IMR-90 (cell line): Measurements from ENCODE around the gene MDFIC2. TPM values are rescaled to one million over a fixed set of nuclear protein-coding genes. Genes with fewer than 3 reads are reported as not detected.

Experiments
- ATAC-seq: fragments of 200-7000 bp; cut with Tn5 transposase; 2 replicates; pipeline ENCODE4 v1.9.1; 2020; ENCODE audit warnings: low read depth, mild to moderate bottlenecking, moderate library complexity
- BruUV-seq: library from RNA; stranded (reverse); fragments of 400-500 nt; replicated peaks from 2 replicates; lab custom pipeline; 2021; lab: Mats Ljungman, UMichigan
- CTCF ChIA-PET: fragments of 300-600 bp; formaldehyde crosslinking; extraction: SDS; loops from one replicate; lab custom pipeline; 2021; ENCODE audit warnings: antibody characterized with exemption; lab: Yijun Ruan, JAX
- POLR2A ChIA-PET: fragments of 300-600 bp; sonication (Branson Sonifier 250); formaldehyde crosslinking; loops from one replicate; lab custom pipeline; 2022; ENCODE audit warnings: antibody characterized with exemption; ENCODE audit not compliant: unreplicated experiment; lab: Charles Lee
- DNase-seq: peaks from one replicate; pipeline ENCODE4 v3.0.0; 2013
- H2AFZ ChIP-seq: replicated peaks from 2 replicates; pipeline ENCODE3; 2013; ENCODE audit warnings: low read length, mild to moderate bottlenecking; ENCODE audit not compliant: poor library complexity
- H2AK5ac ChIP-seq: 2 replicates; pipeline ENCODE4 v1.6.1; 2013; ENCODE audit warnings: low read depth, low read length, inconsistent platforms
- H2AK9ac ChIP-seq: replicated peaks from 2 replicates; pipeline ENCODE3; 2013; ENCODE audit warnings: mild to moderate bottlenecking, low read depth, low read length, moderate library complexity; ENCODE audit not compliant: poor library complexity
- H2BK120ac ChIP-seq: 2 replicates; pipeline ENCODE4 v1.6.1; 2013; ENCODE audit warnings: low read depth, low read length, inconsistent platforms
- H2BK15ac ChIP-seq: 3 replicates; pipeline ENCODE4 v1.6.1; 2013; ENCODE audit warnings: low read depth, low read length, inconsistent platforms
- H2BK20ac ChIP-seq: 2 replicates; pipeline ENCODE4 v1.6.1; 2013; ENCODE audit warnings: low read depth, mild to moderate bottlenecking, inconsistent platforms, low read length, moderate library complexity
- H2BK5ac ChIP-seq: 2 replicates; pipeline ENCODE4 v1.6.1; 2013; ENCODE audit warnings: mild to moderate bottlenecking, low read depth, low read length, inconsistent platforms; ENCODE audit not compliant: poor library complexity, severe bottlenecking
- H3K14ac ChIP-seq: replicated peaks from 2 replicates; pipeline ENCODE4 v1.6.1; 2013; ENCODE audit warnings: low read depth, low read length, inconsistent platforms
- H3K18ac ChIP-seq: 2 replicates; pipeline ENCODE4 v1.6.1; 2013; ENCODE audit warnings: low read depth, low read length, control low read depth
- H3K23ac ChIP-seq: 2 replicates; pipeline ENCODE4 v1.6.1; 2013; ENCODE audit warnings: low read depth, low read length, inconsistent platforms
- H3K27ac ChIP-seq: 2 replicates; pipeline ENCODE4 v1.5.1; 2013; ENCODE audit warnings: mild to moderate bottlenecking, control low read depth, low read length; ENCODE audit not compliant: insufficient read depth
- H3K27me3 ChIP-seq: 2 replicates; pipeline ENCODE4 v1.6.1; 2013; ENCODE audit warnings: low read length; ENCODE audit not compliant: control insufficient read depth, insufficient read depth
- H3K36me3 ChIP-seq: 2 replicates; pipeline ENCODE4 v1.6.1; 2013; ENCODE audit warnings: low read length, mixed read lengths; ENCODE audit not compliant: control insufficient read depth, insufficient read depth
- H3K4ac ChIP-seq: 2 replicates; pipeline ENCODE4 v1.6.1; 2013; ENCODE audit warnings: low read depth, low read length, inconsistent platforms
- H3K4me1 ChIP-seq: 2 replicates; pipeline ENCODE4 v1.6.1; 2013; ENCODE audit warnings: low read length, mixed read lengths; ENCODE audit not compliant: control insufficient read depth, insufficient read depth
- H3K4me2 ChIP-seq: 2 replicates; pipeline ENCODE4 v1.6.1; 2013; ENCODE audit warnings: low read depth, mild to moderate bottlenecking, control low read depth, low read length, moderate library complexity
- H3K4me3 ChIP-seq: 2 replicates; pipeline ENCODE4 v1.5.1; 2013; ENCODE audit warnings: low read depth, mild to moderate bottlenecking, control low read depth, low read length, moderate library complexity; ENCODE audit not compliant: insufficient read depth
- H3K56ac ChIP-seq: 2 replicates; pipeline ENCODE4 v1.6.1; 2013; ENCODE audit warnings: low read length, inconsistent platforms; ENCODE audit not compliant: insufficient read depth; ENCODE audit errors: extremely low read depth
- H3K79me1 ChIP-seq, 2 experiments: 2 replicates each; pipeline ENCODE4 v1.6.1; 2013; ENCODE audit warnings: low read length in 2 of 2, inconsistent platforms in 1 of 2, low read depth in 1 of 2
- H3K9ac ChIP-seq: 2 replicates; pipeline ENCODE4 v1.6.1; 2013; ENCODE audit warnings: low read depth, low read length, control low read depth
- H3K9me1 ChIP-seq: 2 replicates; pipeline ENCODE4 v1.6.1; 2013; ENCODE audit warnings: low read length, inconsistent platforms; ENCODE audit not compliant: insufficient read depth
- H3K9me3 ChIP-seq: 2 replicates; pipeline ENCODE4 v1.6.1; 2013; ENCODE audit warnings: low read length; ENCODE audit not compliant: control insufficient read depth, insufficient read depth
- H4K20me1 ChIP-seq: 2 replicates; pipeline ENCODE4 v1.6.1; 2013; ENCODE audit warnings: low read length, inconsistent platforms; ENCODE audit not compliant: insufficient read depth
- H4K5ac ChIP-seq: 2 replicates; pipeline ENCODE4 v1.6.1; 2013; ENCODE audit warnings: mild to moderate bottlenecking, low read depth, low read length, control low read depth
- H4K8ac ChIP-seq, 2 experiments: 2 replicates each; pipeline ENCODE4 v1.6.1; 2013; ENCODE audit warnings: low read depth in 2 of 2, low read length in 2 of 2, control low read depth in 1 of 2, inconsistent platforms in 1 of 2
- H4K91ac ChIP-seq: 2 replicates; pipeline ENCODE4 v1.6.1; 2013; ENCODE audit warnings: low read depth, low read length, inconsistent platforms; ENCODE audit not compliant: insufficient read depth
- BHLHE40 ChIP-seq: fragments of 150-350 bp; IDR thresholded peaks from 2 replicates; pipeline ENCODE4 v1.6.1; 2016; ENCODE audit warnings: mild to moderate bottlenecking, low read depth, low read length
- CHD1 ChIP-seq: IDR thresholded peaks from 2 replicates; pipeline ENCODE4 v1.6.1; 2012; ENCODE audit warnings: low read depth, low read length, improper control_type of control experiment
- MAFK ChIP-seq: IDR thresholded peaks from 2 replicates; pipeline ENCODE4 v1.6.1; 2012; ENCODE audit warnings: low read depth, low read length, improper control_type of control experiment
- MAZ ChIP-seq: IDR thresholded peaks from 2 replicates; pipeline ENCODE4 v1.6.1; 2012; ENCODE audit warnings: low read depth, mild to moderate bottlenecking, low read length, improper control_type of control experiment, moderate library complexity, borderline replicate concordance
- MXI1 ChIP-seq: IDR thresholded peaks from 2 replicates; pipeline ENCODE4 v1.6.1; 2012; ENCODE audit warnings: low read depth, mild to moderate bottlenecking, low read length, moderate library complexity, borderline replicate concordance
- NFE2L2 ChIP-seq: fragments of 150-350 bp; IDR thresholded peaks from 2 replicates; pipeline ENCODE4 v1.6.1; 2016; ENCODE audit warnings: low read depth, mild to moderate bottlenecking, low read length
- POLR2A ChIP-seq: IDR thresholded peaks from 2 replicates; pipeline ENCODE4 v1.6.1; 2012; ENCODE audit warnings: mild to moderate bottlenecking, low read depth, low read length
- RAD21 ChIP-seq: IDR thresholded peaks from 2 replicates; pipeline ENCODE4 v1.6.1; 2012; ENCODE audit warnings: low read length, improper control_type of control experiment
- RCOR1 ChIP-seq: IDR thresholded peaks from 2 replicates; pipeline ENCODE4 v1.6.1; 2012; ENCODE audit warnings: mild to moderate bottlenecking, low read length, improper control_type of control experiment; ENCODE audit not compliant: insufficient replicate concordance
- SMC3 ChIP-seq: fragments of 150-350 bp; IDR thresholded peaks from 2 replicates; pipeline ENCODE4 v1.6.1; 2016; ENCODE audit warnings: low read depth, mild to moderate bottlenecking, antibody characterized with exemption, low read length, moderate library complexity
- WGBS, 2 experiments: methylation state at CpG; one replicate each; pipeline versions ENCODE4 v1.1.5 to v1.1.7; 2013; ENCODE audit warnings: missing lambda C conversion rate in 2 of 2; ENCODE audit not compliant: insufficient read length in 1 of 2; ENCODE audit errors: extremely low coverage in 2 of 2; 5-methylcytosine and 5-hydroxymethylcytosine counted together
- dilution Hi-C: fragments of 300-500 bp; cut with HindIII; formaldehyde crosslinking; loops from one replicate; pipeline ENCODE4 v1.14.3; 2018; ENCODE audit warnings: low sequenced_read_pairs; ENCODE audit not compliant: unreplicated experiment
- in situ Hi-C: fragments of 300-500 bp; cut with MboI; formaldehyde crosslinking; loops from 3 replicates; pipeline ENCODE4 v1.14.3; 2019; ENCODE audit warnings: low sequenced_read_pairs, inconsistent platforms, mixed read lengths
- intact Hi-C: fragments of 100-400 bp; cut with micrococcal nuclease; formaldehyde crosslinking; loops from 2 replicates; pipeline ENCODE4 v1.10.0; 2022
- polyA plus RNA-seq, 3 experiments: library from polyadenylated mRNA; depleted of rRNA; stranded (reverse); fragments of >200 nt; gene quantifications; 2 replicates each; pipeline ENCODE4 v1.2.3, GENCODE V29; 2012; ENCODE audit warnings: low replicate concordance in 1 of 3
- total RNA-seq: library from RNA; depleted of rRNA; stranded (reverse); fragments of >200 nt; gene quantifications from 2 replicates; pipeline ENCODE4 v1.2.3, GENCODE V29; 2012
- TF ChIP-seq, protein P1 (sequence below): fragments of 150-350 bp; IDR thresholded peaks from 2 replicates; pipeline ENCODE4 v1.6.1; 2017; ENCODE audit warnings: mild to moderate bottlenecking, antibody characterized with exemption, low read length, low read depth
- TF ChIP-seq, protein P2 (sequence below): conservative IDR thresholded peaks from 2 replicates; pipeline ENCODE4 v1.5.1; 2012; ENCODE audit warnings: mild to moderate bottlenecking, low read depth, low read length, improper control_type of control experiment

MDFIC2 gene
- total and polyA plus RNA-seq, 2 of the 4 experiments (the other 2 are of a cell fraction): not detected

GRCh38 chr3:70250492-70250891, 61.9 kb downstream of the MDFIC2 start:
- no peak overlapping the region for H3K14ac ChIP-seq
- H3K79me1 ChIP-seq: no peaks in the 10 kb centered on the region
- no peak overlapping the region for H2AFZ ChIP-seq
- ChIA-PET CTCF (interaction anchor here (0.7 kb wide), 1 partner anchor 52 kb away, joined by 3 read pairs; no protein-coding TSS in a partner anchor), POLR2A (no interaction called here)
- no peak overlapping the region for H4K8ac ChIP-seq
- no TSS peak for BruUV-seq
- H2BK20ac ChIP-seq: no peak overlapping the region
- no peaks in the 10 kb centered on the region for H3K36me3 ChIP-seq
- no peak overlapping the region for H4K5ac ChIP-seq
- DNase-seq: no peak
- no peak overlapping the region for H4K91ac ChIP-seq
- no peak overlapping the region for H3K27ac ChIP-seq
- TF ChIP-seq MAZ: no peak
- TF ChIP-seq POLR2A: no peak
- no peak for TF ChIP-seq BHLHE40
- TF ChIP-seq SMC3: no peak
- TF ChIP-seq, protein P1, sequence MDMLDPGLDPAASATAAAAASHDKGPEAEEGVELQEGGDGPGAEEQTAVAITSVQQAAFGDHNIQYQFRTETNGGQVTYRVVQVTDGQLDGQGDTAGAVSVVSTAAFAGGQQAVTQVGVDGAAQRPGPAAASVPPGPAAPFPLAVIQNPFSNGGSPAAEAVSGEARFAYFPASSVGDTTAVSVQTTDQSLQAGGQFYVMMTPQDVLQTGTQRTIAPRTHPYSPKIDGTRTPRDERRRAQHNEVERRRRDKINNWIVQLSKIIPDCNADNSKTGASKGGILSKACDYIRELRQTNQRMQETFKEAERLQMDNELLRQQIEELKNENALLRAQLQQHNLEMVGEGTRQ: no peak
- no peak for TF ChIP-seq MAFK
- no peak for TF ChIP-seq RAD21
- TF ChIP-seq MXI1: no peak
- TF ChIP-seq RCOR1: no peak
- no peak for TF ChIP-seq CHD1
- TF ChIP-seq, protein P2, sequence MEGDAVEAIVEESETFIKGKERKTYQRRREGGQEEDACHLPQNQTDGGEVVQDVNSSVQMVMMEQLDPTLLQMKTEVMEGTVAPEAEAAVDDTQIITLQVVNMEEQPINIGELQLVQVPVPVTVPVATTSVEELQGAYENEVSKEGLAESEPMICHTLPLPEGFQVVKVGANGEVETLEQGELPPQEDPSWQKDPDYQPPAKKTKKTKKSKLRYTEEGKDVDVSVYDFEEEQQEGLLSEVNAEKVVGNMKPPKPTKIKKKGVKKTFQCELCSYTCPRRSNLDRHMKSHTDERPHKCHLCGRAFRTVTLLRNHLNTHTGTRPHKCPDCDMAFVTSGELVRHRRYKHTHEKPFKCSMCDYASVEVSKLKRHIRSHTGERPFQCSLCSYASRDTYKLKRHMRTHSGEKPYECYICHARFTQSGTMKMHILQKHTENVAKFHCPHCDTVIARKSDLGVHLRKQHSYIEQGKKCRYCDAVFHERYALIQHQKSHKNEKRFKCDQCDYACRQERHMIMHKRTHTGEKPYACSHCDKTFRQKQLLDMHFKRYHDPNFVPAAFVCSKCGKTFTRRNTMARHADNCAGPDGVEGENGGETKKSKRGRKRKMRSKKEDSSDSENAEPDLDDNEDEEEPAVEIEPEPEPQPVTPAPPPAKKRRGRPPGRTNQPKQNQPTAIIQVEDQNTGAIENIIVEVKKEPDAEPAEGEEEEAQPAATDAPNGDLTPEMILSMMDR: no peak
- TF ChIP-seq NFE2L2: no peak
- no peaks in the 10 kb centered on the region for H3K9me1 ChIP-seq
- H4K20me1 ChIP-seq: no peaks in the 10 kb centered on the region
- no peak overlapping the region for H2BK120ac ChIP-seq
- no peak overlapping the region for H2BK5ac ChIP-seq
- no CpG with 5 or more reads among the region's 3 CpGs for WGBS, 2 experiments
- H3K9me3 ChIP-seq: no peaks in the 10 kb centered on the region
- H2BK15ac ChIP-seq: no peak overlapping the region
- H3K18ac ChIP-seq: no peak overlapping the region
- dilution Hi-C loops: no loop called here
- H3K4me2 ChIP-seq: no peak overlapping the region
- in situ Hi-C loops: no loop called here
- no peak for ATAC-seq
- H3K56ac ChIP-seq: no peak overlapping the region
- no peak overlapping the region for H3K23ac ChIP-seq
- no peaks in the 10 kb centered on the region for H3K4me1 ChIP-seq
- intact Hi-C loops: no loop called here
- H2AK9ac ChIP-seq: no peak overlapping the region
- no peaks in the 10 kb centered on the region for H3K27me3 ChIP-seq
- no peak overlapping the region for H3K4me3 ChIP-seq
- no peak overlapping the region for H3K4ac ChIP-seq
- no peak overlapping the region for H2AK5ac ChIP-seq
- H3K9ac ChIP-seq: no peak overlapping the region
